GM19455 (cell line): ENCODE results near the gene ZMYND10.

Experiments used
- ATAC-seq: cut with Tn5 transposase; IDR thresholded peaks from one replicate; pipeline ENCODE4 v1.9.1; 2021; ENCODE audit not compliant: unreplicated experiment

The ZMYND10 gene

GRCh38 chr3:50345586-50346234 is at the start of gene ZMYND10:
Gene ZMYND10, minus strand, starts transcription at chr3:50345732. Its CDS starts 153 bp downstream, at chr3:50345579.
- no peak for ATAC-seq

GRCh38 chr3:50393061-50393460 is 47.5 kb upstream of the ZMYND10 start:
- no peak for ATAC-seq

- ATAC-seq = no peak
Measured at GRCh38 chr3:50392101-50392715, 46.7 kb upstream of the ZMYND10 start.

DNA sequence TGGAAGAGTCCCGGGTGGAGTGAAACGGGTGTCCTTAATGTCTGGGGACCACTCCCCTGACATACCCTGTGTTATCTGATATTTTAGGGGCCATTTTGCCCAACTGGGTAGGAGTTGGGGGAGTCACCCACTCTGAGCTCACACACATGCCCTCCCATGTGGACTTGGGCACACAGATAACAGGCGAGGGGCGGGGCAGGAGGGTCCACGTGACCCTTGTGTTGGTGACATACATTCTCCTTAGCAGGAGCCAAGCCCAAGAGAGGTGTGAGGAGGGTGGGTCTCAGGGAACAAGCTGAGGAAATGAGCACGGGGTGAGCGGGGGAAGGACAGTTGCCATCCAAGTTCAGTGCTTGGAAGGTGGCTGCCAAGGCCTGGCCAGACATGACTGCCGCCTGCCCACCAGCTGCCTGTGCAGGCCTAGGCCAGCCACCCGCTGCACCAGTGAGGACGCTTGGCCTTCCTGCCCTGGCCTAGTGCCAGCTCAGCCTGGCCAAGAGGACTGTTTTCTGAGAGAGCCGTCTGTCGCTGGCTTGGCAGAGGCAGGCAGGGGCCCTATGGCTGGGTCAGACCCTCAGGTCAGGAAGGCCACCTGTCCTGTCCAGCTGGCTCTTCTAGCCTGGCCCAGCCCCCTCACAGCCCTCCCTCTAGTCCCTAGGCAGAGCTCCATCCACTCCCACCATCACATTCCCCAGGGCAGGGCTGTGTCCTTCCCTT is 45.1 kb upstream of the ZMYND10 start:
- no peak for ATAC-seq

- ATAC-seq = no peak
Measured at GRCh38 chr3:50389414-50389767, 43.9 kb upstream of the ZMYND10 start.

DNA sequence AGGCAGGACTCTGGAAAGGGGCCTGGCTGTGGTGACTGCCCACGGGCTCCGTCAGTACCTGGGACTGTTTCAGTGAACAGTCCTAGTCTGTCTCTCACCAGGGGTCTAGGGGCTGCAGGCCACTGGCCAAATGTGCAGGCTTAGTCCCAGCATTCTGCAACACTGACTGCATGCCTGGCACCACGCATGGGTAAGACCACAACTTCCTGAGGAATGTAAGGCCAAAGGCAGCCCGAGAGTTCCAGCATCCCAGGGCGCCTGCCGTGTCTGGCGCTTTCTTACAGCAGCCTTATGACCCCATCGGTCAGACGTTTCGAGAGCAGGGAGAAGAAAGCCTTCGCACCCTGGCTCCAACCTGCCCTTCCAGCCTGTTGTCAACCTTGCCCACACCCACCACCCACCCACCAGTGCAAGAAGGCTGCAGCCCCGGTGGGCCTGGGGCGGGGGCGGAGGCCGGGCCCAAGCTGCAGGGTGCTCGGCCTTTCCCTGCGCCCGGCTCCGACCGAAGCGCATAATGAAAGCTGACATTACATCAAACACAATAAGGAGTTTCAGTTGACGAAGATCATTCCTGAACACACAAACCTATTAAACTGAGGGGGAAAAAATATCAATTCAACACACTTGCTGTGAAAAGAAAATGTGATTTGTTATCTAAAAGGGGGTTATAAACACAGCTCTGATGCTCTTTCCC is 43.3 kb upstream of the ZMYND10 start:
- ATAC-seq = no peak

DNA sequence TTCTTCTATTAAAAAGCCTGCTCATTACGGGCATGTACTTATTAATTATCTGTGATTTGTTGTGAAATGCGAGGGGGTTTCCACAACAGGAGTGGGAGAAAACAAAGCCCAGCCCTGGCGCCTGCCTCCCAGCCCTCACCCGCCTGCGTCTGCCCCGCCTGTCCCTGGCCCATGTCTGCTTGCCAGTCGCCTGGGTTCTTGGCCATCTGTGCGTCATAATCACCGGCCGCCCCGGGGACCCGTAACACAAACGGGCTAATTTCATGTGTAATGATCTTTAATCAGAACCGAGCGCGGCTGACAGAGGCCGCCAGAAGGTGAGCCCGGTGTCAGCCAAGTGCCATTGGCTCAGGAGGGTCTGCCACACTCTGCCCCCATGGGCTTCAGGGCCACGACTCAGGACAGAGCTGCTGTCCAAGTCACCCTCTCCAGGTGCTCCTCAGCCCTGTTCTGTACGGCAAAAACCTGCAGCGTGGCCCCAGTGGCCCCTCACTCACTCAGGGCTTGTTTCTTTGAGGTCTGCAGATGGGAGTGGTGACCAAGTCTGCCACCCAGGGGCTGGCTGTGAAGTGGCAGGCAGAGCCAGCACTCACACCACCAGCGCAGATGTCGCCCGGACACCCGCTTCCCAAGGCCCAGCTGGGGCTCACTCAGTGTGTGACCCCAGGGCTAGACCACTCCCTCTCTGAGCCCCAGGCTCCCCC is 42.6 kb upstream of the ZMYND10 start:
- no peak for ATAC-seq

DNA sequence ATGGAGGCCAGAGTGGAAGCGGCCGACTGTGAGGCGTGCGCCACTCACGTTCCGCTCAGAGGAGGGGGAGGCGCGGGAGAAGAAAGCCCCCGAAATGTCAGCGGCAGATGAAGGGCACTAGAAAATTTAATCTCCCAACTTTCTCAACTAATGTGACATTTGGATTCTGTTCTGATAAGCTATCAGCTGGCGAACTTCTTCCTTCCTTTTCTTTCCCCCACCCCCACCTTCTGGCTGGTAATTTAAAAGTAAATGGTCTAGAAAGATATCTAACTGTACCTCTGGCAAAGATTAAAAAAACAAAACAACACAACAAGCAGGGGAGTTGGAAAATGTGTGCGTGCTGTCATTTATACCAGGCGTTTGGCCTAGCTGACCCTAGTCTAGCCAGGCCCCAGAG is 40.2 kb upstream of the ZMYND10 start:
- ATAC-seq = no peak

DNA sequence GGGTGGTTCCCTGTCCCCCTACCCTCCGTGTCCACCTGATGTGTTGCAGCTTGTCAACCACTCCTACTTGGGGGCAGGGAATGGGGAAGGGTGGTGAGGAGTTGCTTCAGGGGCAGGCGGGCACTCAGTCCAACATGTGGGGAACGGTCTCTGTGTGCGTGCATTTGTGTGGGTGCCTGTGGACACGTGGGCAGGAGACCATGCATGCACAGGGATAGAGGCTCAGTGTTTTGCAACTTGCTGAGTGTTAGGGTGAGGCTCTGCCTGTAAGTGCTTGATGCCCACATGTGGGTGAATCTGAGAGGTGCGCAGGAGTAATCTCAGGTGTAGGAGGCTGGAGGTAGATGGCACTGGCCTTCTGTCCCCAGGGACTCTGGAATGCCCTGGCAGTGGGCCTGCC is 38.2 kb upstream of the ZMYND10 start:
- ATAC-seq = no peak

DNA sequence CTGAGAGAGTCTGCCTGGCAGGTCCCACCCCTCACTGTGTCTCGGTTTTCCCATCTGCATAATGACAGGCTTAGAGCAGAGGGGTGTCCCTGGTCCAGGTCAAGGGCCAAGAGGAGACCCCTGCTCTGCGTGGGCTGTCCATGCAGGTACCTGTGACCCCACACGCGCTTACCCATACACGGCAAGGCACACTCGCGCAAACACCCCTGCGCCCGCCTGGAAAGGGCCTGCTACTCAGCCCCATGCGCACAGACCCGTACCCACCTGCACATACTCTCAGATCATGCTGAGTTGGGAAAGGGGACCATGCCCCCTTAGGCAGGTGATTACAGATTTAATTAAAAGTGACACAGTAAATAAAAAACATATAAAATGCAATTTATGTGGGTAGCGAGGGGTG is 37.2 kb upstream of the ZMYND10 start:
- no peak for ATAC-seq

- no peak for ATAC-seq
Measured at GRCh38 chr3:50381383-50381782, 35.9 kb upstream of the ZMYND10 start.

- no peak for ATAC-seq
Measured at GRCh38 chr3:50380405-50381085, 35.0 kb upstream of the ZMYND10 start.

- ATAC-seq = no peak
Measured at GRCh38 chr3:50378757-50379156, 33.2 kb upstream of the ZMYND10 start.

DNA sequence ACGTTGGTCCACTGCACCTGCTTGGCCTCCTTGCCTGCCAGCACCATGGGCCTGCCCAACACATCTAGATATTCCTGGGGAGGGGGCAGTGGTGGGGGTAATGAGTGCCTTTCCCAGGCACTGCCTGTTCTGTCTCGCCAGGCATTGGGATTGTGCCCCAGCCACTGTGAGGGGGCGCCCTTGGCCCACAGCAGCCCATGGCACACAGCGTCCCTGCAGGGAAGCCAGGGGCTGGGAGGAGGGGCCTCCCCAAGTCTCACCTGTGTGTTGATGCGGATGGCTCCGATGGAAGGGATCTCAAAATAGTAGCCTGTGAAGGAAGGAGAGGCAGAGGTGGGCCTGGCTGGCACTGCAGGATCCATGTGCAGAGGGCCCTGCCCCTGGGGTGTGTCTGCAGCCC is 32.5 kb upstream of the ZMYND10 start:
- ATAC-seq = no peak

DNA sequence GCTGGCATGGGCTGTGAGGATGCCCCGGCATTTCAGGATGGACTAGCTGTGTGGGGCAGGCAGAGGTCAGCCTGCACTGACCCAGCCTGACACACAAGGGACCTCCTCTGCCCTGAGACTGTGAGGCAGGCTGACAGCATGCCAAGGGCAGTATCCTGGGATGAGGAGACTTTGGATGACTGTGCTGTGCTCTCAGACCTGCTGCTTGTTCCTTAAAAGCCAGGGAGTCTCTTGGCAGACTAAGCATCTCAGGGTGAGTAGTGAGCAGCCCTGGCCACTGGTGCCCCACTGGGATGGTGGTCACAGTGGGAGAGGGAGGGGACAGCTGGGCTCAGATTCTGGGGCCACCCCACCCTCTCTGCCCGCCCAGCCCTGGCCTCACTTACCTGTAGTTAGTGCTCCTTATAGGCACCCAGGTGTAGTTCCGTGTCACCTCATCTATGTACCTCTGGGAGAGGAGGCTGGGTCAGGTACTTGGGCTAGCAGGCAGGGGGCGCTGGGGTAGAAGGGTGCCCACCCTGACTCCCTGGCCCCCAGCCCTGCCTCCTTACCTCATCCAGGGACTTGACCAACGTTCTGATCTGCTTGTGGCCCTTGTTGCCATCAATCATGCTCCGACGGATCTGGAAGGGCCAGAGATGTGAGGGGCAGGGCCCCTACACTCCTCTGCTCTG is 29.9 kb upstream of the ZMYND10 start:
- ATAC-seq = no peak

DNA sequence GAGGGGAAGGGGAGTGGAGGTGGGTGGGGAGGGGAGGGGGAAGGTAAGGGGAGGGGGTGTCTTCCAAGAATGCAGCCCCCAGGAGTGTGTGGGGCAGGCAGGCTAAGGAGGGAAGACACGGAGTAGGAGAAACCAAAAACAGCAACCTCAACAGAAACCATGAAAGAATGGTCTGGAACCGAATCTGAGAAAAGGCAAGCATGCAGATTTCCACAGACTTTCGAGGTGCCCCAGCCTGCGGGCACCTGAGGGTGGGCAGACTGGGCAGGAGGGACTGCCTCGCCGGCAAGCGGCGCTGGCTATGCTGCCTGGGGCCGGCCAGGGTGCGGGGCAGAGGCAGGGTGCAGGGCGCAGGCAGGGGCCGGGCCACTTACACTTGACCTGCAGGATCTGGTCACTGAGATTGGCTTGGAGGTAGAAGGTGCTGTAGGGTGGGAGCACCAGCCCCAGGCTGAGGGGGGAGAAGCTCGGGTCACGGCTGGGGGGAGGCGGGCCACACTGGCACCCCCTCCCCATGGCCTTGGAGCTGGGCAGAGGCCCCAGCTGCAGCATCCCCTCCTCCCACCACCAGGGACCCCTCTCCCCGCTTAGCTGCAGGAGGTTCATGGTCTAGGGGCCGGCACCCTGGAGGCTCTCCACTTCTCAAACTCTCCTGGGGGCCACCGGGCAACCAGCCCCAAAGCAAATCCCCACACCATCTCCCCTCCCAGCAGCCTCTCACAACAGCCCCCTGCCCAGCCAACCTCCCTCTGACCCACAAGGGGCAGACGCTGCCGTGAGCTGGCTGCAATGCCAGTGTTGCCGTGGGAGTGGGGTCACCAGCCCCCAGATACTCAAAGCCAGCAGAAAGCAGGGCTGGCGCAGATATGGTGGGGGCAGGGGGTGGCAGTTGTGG is 29.1 kb upstream of the ZMYND10 start:
- ATAC-seq = no peak

DNA sequence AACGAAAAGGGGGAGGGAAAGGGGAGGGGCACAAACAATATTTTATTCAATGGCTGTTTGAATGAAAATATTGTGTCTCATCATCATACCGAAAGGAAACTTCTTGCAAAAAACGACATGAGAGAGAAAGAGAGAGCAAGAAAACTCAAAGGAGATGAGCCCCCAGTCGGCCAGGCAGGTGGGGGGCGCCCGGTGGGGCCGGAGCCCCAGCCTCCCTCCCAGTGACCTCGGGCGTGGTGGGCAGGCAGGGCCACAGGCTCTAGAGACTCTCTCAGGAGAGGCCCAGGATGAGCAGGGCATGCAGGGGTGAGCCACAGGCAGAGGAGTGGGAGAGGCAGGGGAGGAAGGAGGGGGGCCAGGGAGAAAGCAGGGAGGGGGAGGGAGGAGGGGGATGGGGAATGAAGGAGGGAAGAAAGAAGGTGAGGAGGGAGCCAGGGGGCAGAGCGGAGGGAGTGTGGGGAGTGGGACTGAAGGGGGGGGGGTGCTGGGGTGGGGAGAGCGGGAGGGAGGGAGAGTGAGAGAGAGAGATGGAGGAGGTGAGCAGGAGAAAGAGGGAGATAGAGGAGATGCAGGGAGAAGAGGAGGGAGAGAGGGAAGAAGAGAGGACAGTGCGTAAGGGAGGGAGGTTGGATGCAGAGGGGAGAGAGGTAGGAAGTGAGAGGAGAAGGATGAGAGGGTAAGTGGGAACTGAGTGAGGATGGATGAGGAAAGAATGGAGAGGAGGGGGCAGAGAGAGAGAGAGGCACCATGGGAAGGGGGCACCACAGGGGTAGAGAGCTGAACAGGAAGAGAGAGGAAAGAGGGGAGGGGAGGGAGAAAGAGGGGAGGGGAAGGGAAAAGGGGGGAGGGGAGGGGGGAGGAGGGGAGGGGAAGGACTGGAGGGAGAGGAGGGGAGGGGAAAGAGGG is 27.9 kb upstream of the ZMYND10 start:
- no peak for ATAC-seq

DNA sequence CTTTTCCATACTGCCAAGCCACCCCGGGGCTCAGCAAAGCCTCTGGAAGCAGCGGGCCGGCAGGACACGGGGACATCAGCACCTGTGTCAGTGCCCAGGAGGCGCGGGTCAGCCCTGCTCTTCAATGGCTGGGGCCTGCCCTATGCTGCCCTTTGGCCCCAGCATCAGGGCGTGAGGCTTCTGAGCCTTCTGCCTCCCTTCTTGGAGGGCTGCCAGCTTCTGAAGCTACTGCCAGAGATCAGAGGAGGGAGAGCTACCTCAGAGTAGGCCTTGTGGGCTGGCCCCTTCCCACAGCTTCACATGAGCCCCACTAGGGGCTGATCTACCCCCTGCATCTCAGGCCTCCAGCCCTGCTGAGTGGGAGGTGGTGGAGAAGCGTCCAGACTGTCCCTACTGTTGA is 26.8 kb upstream of the ZMYND10 start:
- ATAC-seq = no peak
